Skeletal muscle satellite cell (primary cell): ENCODE results near the gene SPATC1L.

Experiments
- H3K27me3 ChIP-seq: 2 replicates; pipeline ENCODE4 v1.7.0; 2013; ENCODE audit warnings: low read length; ENCODE audit not compliant: control insufficient read depth, insufficient read depth
- H3K36me3 ChIP-seq: 2 replicates; pipeline ENCODE4 v1.7.0; 2013; ENCODE audit warnings: mild to moderate bottlenecking, control low read depth, low read length; ENCODE audit not compliant: insufficient read depth
- H3K4me1 ChIP-seq: 2 replicates; pipeline ENCODE4 v1.7.0; 2013; ENCODE audit warnings: low read length; ENCODE audit not compliant: control insufficient read depth, insufficient read depth
- H3K4me2 ChIP-seq: 2 replicates; pipeline ENCODE4 v1.7.0; 2013; ENCODE audit warnings: mild to moderate bottlenecking, low read length
- H3K4me3 ChIP-seq: 2 replicates; pipeline ENCODE4 v1.7.0; 2013; ENCODE audit warnings: low read length
- H3K9ac ChIP-seq: 2 replicates; pipeline ENCODE4 v1.7.0; 2013; ENCODE audit warnings: mild to moderate bottlenecking, low read depth, low read length, moderate library complexity
- H3K9me3 ChIP-seq: replicated peaks from 2 replicates; pipeline ENCODE4 v1.7.0; 2013; ENCODE audit warnings: mild to moderate bottlenecking, control low read depth, low read length

Gene SPATC1L

GRCh38 chr21:46161633-46162592 is 22.3 kb downstream of the SPATC1L start:
- Histone ChIP-seq H3K4me3 (no peak overlapping the region), H3K36me3 (peaks cover 4% of the 10 kb centered on the region), H3K9me3 (no peaks in the 10 kb centered on the region), H3K27me3 (no peaks in the 10 kb centered on the region), H3K4me2 (no peak overlapping the region), H3K9ac (no peak overlapping the region), H3K4me1 (no peaks in the 10 kb centered on the region)

- H3K27me3 ChIP-seq = no peaks in the 10 kb centered on the region
- H3K9ac ChIP-seq = no peak overlapping the region
- H3K36me3 ChIP-seq = peaks cover 4% of the 10 kb centered on the region
- no peak overlapping the region for H3K4me3 ChIP-seq
- H3K4me1 ChIP-seq = no peaks in the 10 kb centered on the region
- H3K9me3 ChIP-seq = no peaks in the 10 kb centered on the region
- H3K4me2 ChIP-seq = no peak overlapping the region
Observed at GRCh38 chr21:46160907-46161632, 23.2 kb downstream of the SPATC1L start.

GRCh38 chr21:46160657-46160906 is 23.7 kb downstream of the SPATC1L start:
- Histone ChIP-seq H3K27me3 (no peaks in the 10 kb centered on the region), H3K9ac (no peak overlapping the region), H3K4me2 (no peak overlapping the region), H3K36me3 (peaks cover 4% of the 10 kb centered on the region), H3K4me3 (no peak overlapping the region), H3K9me3 (no peaks in the 10 kb centered on the region), H3K4me1 (no peaks in the 10 kb centered on the region)

DNA sequence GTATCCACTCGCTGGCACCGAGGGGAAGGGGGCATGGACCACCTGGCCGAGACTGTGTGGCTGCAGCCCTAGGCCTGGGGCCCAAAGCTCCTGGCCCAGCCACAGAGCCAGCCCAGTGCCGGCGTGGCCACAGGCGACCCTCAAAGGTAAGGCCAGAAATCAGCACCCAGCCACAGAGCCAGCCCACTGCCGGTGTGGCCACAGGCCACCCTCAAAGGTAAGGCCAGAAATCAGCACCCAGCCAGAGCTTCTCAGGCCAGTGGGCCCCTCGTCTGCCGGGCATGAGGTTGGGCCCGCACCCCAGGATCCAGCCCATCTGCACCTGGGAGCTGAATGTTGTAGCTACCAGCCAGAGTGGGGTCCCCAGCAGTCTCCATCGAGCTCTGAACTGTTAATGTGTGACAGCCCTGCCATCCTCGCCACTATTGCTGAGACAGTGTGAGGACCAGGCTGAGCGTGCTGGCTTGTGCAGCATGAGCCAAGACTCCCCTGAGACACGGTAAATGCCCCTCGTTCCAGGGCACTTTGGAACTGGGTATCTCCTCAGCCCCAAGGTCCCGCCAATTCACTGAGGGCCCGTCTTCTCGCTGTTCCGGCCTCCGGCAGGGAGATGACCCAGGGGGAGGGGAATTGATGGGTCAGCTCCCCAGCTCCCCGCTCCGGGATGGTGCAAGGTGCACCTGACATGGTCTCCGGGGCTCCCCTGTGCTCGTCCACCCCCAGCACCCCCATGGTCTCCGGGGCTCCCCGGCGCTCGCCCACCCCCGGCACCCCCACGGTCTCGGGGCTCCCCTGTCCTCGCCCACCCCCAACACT is 24.2 kb downstream of the SPATC1L start:
- Histone ChIP-seq H3K36me3 (peaks cover 4% of the 10 kb centered on the region), H3K4me1 (no peaks in the 10 kb centered on the region), H3K9me3 (no peaks in the 10 kb centered on the region), H3K4me3 (no peak overlapping the region), H3K9ac (no peak overlapping the region), H3K27me3 (no peaks in the 10 kb centered on the region), H3K4me2 (no peak overlapping the region)

GRCh38 chr21:46159390-46159789 is 24.9 kb downstream of the SPATC1L start:
- no peak overlapping the region for H3K4me2 ChIP-seq
- no peaks in the 10 kb centered on the region for H3K27me3 ChIP-seq
- H3K9me3 ChIP-seq = no peaks in the 10 kb centered on the region
- no peak overlapping the region for H3K9ac ChIP-seq
- H3K36me3 ChIP-seq = peaks cover 4% of the 10 kb centered on the region
- H3K4me1 ChIP-seq = no peaks in the 10 kb centered on the region
- H3K4me3 ChIP-seq = no peak overlapping the region

DNA sequence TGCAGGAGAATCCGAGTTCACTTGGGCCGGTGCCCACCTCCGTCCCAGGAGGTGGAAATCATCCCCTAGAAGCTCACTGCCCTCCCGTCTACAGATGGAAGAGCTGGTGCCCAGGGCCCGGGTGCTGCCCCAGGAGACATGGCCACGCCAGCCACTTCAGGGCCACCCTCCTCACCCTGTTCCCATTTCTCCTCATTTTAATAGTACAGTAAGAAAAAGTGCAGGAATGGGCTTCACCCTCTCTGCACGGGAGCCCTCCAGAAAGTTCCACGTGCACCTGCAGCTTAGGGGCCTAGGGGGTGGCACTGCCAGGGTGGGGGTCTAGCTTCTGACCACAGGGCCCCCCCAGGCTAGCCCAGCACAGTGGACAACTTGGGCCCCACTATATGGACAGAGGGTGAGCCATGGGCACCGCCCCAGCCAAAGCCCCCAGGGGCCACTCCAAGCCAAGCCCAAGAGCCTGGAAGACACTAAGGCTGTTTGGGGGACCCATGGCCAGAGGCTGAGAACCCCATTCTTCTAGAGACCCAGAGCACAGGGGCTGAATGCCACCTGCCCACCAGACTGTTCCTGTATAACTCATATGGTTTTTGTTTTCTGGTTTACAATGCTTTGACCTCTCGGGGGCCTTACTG is 25.5 kb downstream of the SPATC1L start:
- H3K36me3 ChIP-seq = peaks cover 4% of the 10 kb centered on the region
- no peaks in the 10 kb centered on the region for H3K9me3 ChIP-seq
- H3K9ac ChIP-seq = no peak overlapping the region
- no peaks in the 10 kb centered on the region for H3K27me3 ChIP-seq
- no peaks in the 10 kb centered on the region for H3K4me1 ChIP-seq
- H3K4me2 ChIP-seq = no peak overlapping the region
- no peak overlapping the region for H3K4me3 ChIP-seq

DNA sequence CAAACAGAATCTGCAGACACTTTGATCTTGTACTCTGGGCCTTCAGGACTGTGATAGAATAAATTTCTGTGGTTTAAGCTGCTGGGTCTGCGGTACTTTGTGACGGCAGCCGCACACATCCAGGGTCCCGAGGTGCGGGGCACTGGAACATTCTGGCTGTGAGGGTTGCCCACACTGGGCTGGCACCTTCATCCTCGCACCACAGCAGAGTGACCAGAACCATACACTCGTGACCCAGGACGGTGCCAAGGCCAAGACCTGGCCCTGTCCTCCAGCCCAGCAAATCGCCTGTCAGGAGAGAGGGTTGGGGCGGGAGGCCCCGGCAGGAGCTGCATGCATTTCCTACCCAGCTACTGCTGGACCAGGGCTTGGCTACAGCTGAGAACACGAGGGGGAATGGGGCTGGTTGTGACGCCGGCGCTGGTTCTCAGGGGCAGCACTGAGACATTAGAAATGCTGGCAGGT is 26.2 kb downstream of the SPATC1L start:
- H3K27me3 ChIP-seq = no peaks in the 10 kb centered on the region
- H3K4me2 ChIP-seq = no peak overlapping the region
- no peak overlapping the region for H3K4me3 ChIP-seq
- H3K4me1 ChIP-seq = peaks cover 6% of the 10 kb centered on the region
- H3K9me3 ChIP-seq = no peaks in the 10 kb centered on the region
- peaks cover 4% of the 10 kb centered on the region for H3K36me3 ChIP-seq
- no peak overlapping the region for H3K9ac ChIP-seq

DNA sequence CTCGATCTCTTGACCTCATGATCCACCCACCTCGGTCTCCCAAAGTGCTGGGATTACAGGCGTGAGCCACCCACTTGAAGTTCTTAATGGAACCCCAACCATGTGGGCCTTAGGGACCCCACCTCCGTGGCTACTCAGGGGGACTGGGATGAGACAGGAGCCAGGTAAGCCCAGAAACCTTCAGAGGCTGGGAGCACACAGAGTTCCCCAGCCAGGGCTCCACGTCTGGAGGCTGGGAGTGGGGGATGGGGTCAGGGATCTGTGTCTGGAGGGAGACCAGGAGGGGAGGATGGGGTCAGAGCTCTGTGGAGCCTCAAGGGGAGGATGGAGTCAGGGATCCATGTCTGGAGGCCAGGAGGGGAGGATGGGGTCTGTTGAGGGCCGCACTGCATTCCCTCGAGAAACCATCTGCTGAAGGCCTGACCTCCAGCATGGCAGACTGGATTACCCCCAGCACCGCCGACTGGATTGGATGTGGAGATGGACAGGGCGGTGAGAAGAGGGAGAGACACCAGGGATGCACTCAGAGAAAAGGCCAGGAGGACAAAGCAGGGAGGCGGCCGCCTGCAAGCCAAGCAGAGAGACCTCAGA is 26.8 kb downstream of the SPATC1L start:
- no peak overlapping the region for H3K9ac ChIP-seq
- H3K4me1 ChIP-seq = peaks cover 11% of the 10 kb centered on the region
- H3K9me3 ChIP-seq = no peaks in the 10 kb centered on the region
- H3K36me3 ChIP-seq = peaks cover 4% of the 10 kb centered on the region
- no peak overlapping the region for H3K4me2 ChIP-seq
- H3K27me3 ChIP-seq = no peaks in the 10 kb centered on the region
- no peak overlapping the region for H3K4me3 ChIP-seq

- peaks cover 13% of the 10 kb centered on the region for H3K4me1 ChIP-seq
- H3K9me3 ChIP-seq = no peaks in the 10 kb centered on the region
- no peak overlapping the region for H3K9ac ChIP-seq
- no peaks in the 10 kb centered on the region for H3K27me3 ChIP-seq
- H3K4me3 ChIP-seq = no peak overlapping the region
- no peak overlapping the region for H3K4me2 ChIP-seq
- peaks cover 4% of the 10 kb centered on the region for H3K36me3 ChIP-seq
Observed at GRCh38 chr21:46156678-46157077, 27.6 kb downstream of the SPATC1L start.

DNA sequence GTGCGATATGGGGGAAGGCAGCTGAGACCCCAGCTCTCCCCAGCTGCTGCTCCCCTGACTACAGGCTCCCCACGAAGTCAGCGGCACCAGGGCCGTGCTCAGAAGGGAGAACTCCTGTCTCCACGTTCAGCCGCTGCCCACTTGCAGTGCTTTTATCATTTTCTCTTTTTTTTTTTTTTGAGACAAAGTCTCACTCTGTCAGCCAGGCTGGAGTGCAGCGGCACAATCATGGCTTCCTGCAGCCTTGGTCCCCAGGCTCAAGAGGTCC is 27.9 kb downstream of the SPATC1L start:
- Histone ChIP-seq H3K9me3 (no peaks in the 10 kb centered on the region), H3K9ac (no peak overlapping the region), H3K4me1 (peaks cover 13% of the 10 kb centered on the region), H3K4me3 (no peak overlapping the region), H3K27me3 (no peaks in the 10 kb centered on the region), H3K4me2 (no peak overlapping the region), H3K36me3 (peaks cover 4% of the 10 kb centered on the region)
